ENCODE data around the gene MYCL.

Gene MYCL

GRCh38 chr1:39857126-39857878, 44.4 kb downstream of the MYCL start:
- intact Hi-C loops (cut with DNase I; ENCODE audit: low total_unique reads), result no loop called here
- Histone ChIP-seq H3K27me3 (no peaks in the 10 kb centered on the region), H3K4me3 (no peak overlapping the region), H3K4me1 (no peaks in the 10 kb centered on the region), H3K36me3 (peaks cover 6 to 11% (median 8%) of the 10 kb centered on the region in 3 donors), H3K27ac (no peak overlapping the region), H3K9me3 (no peaks in the 10 kb centered on the region)
- DNase-seq, result no peak
- TF ChIP-seq CTCF (IDR thresholded peaks at IDR 0.05), result no peak

- Histone ChIP-seq H3K36me3 (peaks cover 12 to 17% (median 13%) of the 10 kb centered on the region in 3 donors), H3K27ac (no peak overlapping the region), H3K27me3 (no peaks in the 10 kb centered on the region), H3K4me1 (no peaks in the 10 kb centered on the region), H3K4me3 (no peak overlapping the region), H3K9me3 (no peaks in the 10 kb centered on the region)
- no peak for DNase-seq
- TF ChIP-seq CTCF (IDR thresholded peaks at IDR 0.05), result no peak
- intact Hi-C loops (cut with DNase I; ENCODE audit: low total_unique reads), result no loop called here
Observed at GRCh38 chr1:39854738-39855137, 47.0 kb downstream of the MYCL start.

- H3K27ac ChIP-seq, result no peak overlapping the region
- H3K36me3 ChIP-seq, result peaks cover 16 to 21% (median 18%) of the 10 kb centered on the region in 3 donors
- intact Hi-C loops (cut with DNase I; ENCODE audit: low total_unique reads), result no loop called here
- no peak for TF ChIP-seq CTCF (IDR thresholded peaks at IDR 0.05)
- DNase-seq, result no peak
- H3K27me3 ChIP-seq, result no peaks in the 10 kb centered on the region
- no peak overlapping the region for H3K4me3 ChIP-seq
- no peaks in the 10 kb centered on the region for H3K9me3 ChIP-seq
- no peaks in the 10 kb centered on the region for H3K4me1 ChIP-seq
Observed at GRCh38 chr1:39854314-39854713, 47.4 kb downstream of the MYCL start.

- no peaks in the 10 kb centered on the region for H3K9me3 ChIP-seq
- H3K4me1 ChIP-seq, result no peaks in the 10 kb centered on the region
- peaks cover 21% of the 10 kb centered on the region in 3 donors for H3K36me3 ChIP-seq
- TF ChIP-seq CTCF (IDR thresholded peaks at IDR 0.05), result no peak
- H3K27ac ChIP-seq, result no peak overlapping the region
- no peak for DNase-seq
- H3K27me3 ChIP-seq, result no peaks in the 10 kb centered on the region
- intact Hi-C loops (cut with DNase I; ENCODE audit: low total_unique reads), result no loop called here
- no peak overlapping the region for H3K4me3 ChIP-seq
Observed at GRCh38 chr1:39852876-39853275, 48.8 kb downstream of the MYCL start.

GRCh38 chr1:39852214-39852791, 49.4 kb downstream of the MYCL start:
- no peak for TF ChIP-seq CTCF (IDR thresholded peaks at IDR 0.05)
- DNase-seq, result no peak
- Histone ChIP-seq H3K36me3 (peaks cover 21 to 27% (median 26%) of the 10 kb centered on the region in 3 donors), H3K27ac (no peak overlapping the region), H3K4me3 (no peak overlapping the region), H3K27me3 (no peaks in the 10 kb centered on the region), H3K4me1 (no peaks in the 10 kb centered on the region), H3K9me3 (no peaks in the 10 kb centered on the region)
- intact Hi-C loops (cut with DNase I; ENCODE audit: low total_unique reads), result no loop called here

Measured in tibial artery (tissue), 4 donors.